ENCODE results near the gene GOLGA7B. TPM values are rescaled to one million over a fixed set of nuclear protein-coding genes. Genes with fewer than 3 reads are reported as not detected.

GOLGA7B gene
- total and polyA plus RNA-seq, 12 donors: 0.05 to 1.0 (median 0.24) TPM

DNA sequence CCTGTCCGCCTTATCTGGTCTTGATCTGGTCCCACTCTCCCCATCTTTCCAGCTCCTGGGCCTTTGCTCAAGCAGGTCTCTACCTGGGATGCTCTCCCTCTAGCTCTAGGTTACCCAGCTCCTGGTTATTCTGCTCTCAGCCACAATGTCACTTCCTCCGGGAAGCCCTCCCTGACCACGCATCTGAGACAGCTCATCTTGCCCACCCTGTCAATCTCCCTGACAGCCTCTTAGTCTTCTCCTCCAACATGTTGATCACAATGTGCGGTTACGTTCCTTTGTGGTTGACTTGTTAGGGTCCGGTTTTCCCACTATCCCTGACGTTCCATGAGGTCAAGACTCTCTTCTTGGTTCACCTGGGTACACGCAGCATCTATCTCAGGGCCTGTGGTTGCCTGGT is 55.6 kb downstream of the GOLGA7B start:
- Histone ChIP-seq H3K4me1 (peaks cover 0 to 14% (median 8%) of the 10 kb centered on the region in 9 donors), H3K36me3 (no peaks in the 10 kb centered on the region), H3K27me3 (peaks cover 0 to 12% (median 0%) of the 10 kb centered on the region in 7 donors), H3K27ac (no peak overlapping the region), H3K9me3 (no peaks in the 10 kb centered on the region), H3K4me3 (no peak overlapping the region)
- TF ChIP-seq, protein P1, sequence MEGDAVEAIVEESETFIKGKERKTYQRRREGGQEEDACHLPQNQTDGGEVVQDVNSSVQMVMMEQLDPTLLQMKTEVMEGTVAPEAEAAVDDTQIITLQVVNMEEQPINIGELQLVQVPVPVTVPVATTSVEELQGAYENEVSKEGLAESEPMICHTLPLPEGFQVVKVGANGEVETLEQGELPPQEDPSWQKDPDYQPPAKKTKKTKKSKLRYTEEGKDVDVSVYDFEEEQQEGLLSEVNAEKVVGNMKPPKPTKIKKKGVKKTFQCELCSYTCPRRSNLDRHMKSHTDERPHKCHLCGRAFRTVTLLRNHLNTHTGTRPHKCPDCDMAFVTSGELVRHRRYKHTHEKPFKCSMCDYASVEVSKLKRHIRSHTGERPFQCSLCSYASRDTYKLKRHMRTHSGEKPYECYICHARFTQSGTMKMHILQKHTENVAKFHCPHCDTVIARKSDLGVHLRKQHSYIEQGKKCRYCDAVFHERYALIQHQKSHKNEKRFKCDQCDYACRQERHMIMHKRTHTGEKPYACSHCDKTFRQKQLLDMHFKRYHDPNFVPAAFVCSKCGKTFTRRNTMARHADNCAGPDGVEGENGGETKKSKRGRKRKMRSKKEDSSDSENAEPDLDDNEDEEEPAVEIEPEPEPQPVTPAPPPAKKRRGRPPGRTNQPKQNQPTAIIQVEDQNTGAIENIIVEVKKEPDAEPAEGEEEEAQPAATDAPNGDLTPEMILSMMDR (IDR thresholded peaks at IDR 0.05): no peak
- DNase-seq: no peak
- WGBS, 2 donors: 83 to 91% methylated on average over 8 of the region's 8 CpGs
- intact Hi-C loops (cut with DNase I): no loop called here
- no peak for ATAC-seq

DNA sequence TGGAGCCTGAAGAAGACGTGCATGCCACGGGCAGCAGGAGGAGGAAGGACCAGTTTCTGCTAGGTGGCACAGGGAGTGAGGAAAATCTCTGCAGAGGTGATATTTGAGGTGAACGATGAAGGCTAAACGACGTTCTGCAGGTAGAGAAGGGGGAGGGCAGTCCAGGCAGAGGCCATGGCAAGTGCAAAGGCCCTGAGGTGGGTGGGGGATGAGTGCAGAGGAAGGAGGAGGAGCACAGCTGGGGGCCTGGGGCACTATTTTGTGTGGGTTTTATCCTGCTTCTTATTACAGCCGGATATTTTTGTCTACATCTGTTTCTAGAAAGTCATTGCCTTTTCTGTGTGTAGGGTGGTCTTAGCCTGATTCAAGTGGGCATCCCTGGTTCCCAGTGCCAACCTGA is 57.6 kb downstream of the GOLGA7B start:
- peaks cover 0 to 12% (median 0%) of the 10 kb centered on the region in 7 donors for H3K27me3 ChIP-seq
- TF ChIP-seq, protein P1 (IDR thresholded peaks at IDR 0.05): no peak
- no peaks in the 10 kb centered on the region for H3K9me3 ChIP-seq
- intact Hi-C loops (cut with DNase I): no loop called here
- DNase-seq (no peak), ATAC-seq (no peak)
- no peak overlapping the region for H3K27ac ChIP-seq
- H3K36me3 ChIP-seq: no peaks in the 10 kb centered on the region
- peaks cover 0 to 14% (median 8%) of the 10 kb centered on the region in 9 donors for H3K4me1 ChIP-seq
- H3K4me3 ChIP-seq: no peak overlapping the region
- 71 to 90% methylated on average over 6 of the region's 6 CpGs for WGBS, 2 donors

DNA sequence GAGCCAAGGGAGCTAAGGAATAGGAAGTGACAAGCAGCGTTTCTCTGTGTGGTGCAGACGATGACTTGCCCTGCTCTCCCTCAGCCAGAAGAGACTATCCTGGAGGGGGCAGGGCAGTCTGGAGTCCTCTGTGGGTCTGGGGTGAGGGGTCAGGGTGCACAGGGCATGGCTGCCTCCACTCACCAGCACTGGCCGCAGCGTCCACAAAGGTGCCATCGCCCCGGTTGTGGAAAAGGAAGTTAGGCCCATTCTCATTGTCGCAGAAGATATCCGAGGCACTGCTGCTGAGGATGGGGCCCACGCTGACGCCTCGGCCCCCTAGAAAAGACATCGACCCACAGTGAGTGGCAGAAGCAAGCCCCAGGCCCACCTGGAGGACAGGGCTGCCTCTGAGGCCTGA is 58.2 kb downstream of the GOLGA7B start:
- peaks cover 0 to 15% (median 0%) of the 10 kb centered on the region in 7 donors for H3K27me3 ChIP-seq
- H3K4me1 ChIP-seq: peaks cover 0 to 14% (median 8%) of the 10 kb centered on the region in 9 donors
- 86 to 87% methylated on average over 12 of the region's 12 CpGs for WGBS, 2 donors
- no peak overlapping the region for H3K4me3 ChIP-seq
- no peak overlapping the region for H3K27ac ChIP-seq
- no peak for DNase-seq
- intact Hi-C loops (cut with DNase I): no loop called here
- TF ChIP-seq, protein P1 (IDR thresholded peaks at IDR 0.05): no peak
- no peaks in the 10 kb centered on the region for H3K9me3 ChIP-seq
- H3K36me3 ChIP-seq: no peaks in the 10 kb centered on the region
- no peak for ATAC-seq

DNA sequence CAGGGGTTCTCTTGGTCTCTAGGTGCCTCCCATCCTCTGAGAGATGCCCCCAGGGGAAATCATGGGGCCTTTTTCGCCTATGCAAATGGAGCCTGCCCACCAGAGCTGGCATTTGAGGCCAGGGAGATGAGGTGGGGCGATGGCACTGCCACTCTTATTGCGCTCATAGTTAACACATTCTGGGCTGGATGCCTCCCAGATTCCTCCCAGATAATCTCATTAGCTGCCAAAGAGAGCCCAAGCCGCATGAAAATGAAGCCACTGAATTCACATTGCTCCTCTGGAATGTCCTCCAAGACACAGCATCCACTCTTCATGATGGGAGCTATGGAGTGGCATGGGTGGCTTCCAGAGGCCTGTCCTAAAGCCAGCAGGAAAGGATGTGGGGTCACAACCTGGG is 61.0 kb downstream of the GOLGA7B start:
- Histone ChIP-seq H3K9me3 (no peaks in the 10 kb centered on the region), H3K4me1 (peaks cover 0 to 8% (median 0%) of the 10 kb centered on the region in 9 donors), H3K4me3 (no peak overlapping the region), H3K36me3 (no peaks in the 10 kb centered on the region), H3K27ac (no peak overlapping the region), H3K27me3 (peaks cover 0 to 13% (median 7%) of the 10 kb centered on the region in 7 donors)
- TF ChIP-seq, protein P1 (IDR thresholded peaks at IDR 0.05): no peak
- intact Hi-C loops (cut with DNase I): loop anchor here in 4 of 10 donors (5.0 to 10.0 kb wide), 2 partner anchors 132 to 404 kb away; no protein-coding TSS in a partner anchor
- 74 to 79% methylated on average over 4 of the region's 4 CpGs for WGBS, 2 donors
- ATAC-seq (no peak), DNase-seq (no peak)
